Stimulated activated naive B cell treated with anti-CD40 and anti-IgM and Interleukin-4, amounts not matched to agents 10 μg/mL and 1 μg/mL and 100 μg/mL, for 72 hours (primary cell): ENCODE results near the gene PLA2G4E.

Experiments used
- ATAC-seq, 2 donors: fragments of 150-1000 bp; cut with Tn5 transposase; replicated peaks; 2 replicates each; pipeline ENCODE4 v1.10.0; 2021; ENCODE audit warnings: moderate library complexity in 1 of 2
- DNase-seq: peaks from one replicate; pipeline ENCODE4 v3.0.0; 2021
- H3K27ac Mint-ChIP-seq: one replicate; pipeline ENCODE4 v1.8.0; 2022; ENCODE audit warnings: mild to moderate bottlenecking, mixed read lengths
- H3K27me3 Mint-ChIP-seq, 2 donors: one replicate each; pipeline ENCODE4 v1.8.0; 2022; ENCODE audit warnings: mixed read lengths in 2 of 2
- H3K36me3 Mint-ChIP-seq, 2 donors: one replicate each; pipeline ENCODE4 v1.8.0; 2022; ENCODE audit warnings: mixed read lengths in 2 of 2, mild to moderate bottlenecking in 1 of 2
- H3K4me1 Mint-ChIP-seq, 2 donors: one replicate each; pipeline ENCODE4 v1.8.0; 2022; ENCODE audit warnings: mixed read lengths in 2 of 2, mild to moderate bottlenecking in 1 of 2
- H3K4me3 Mint-ChIP-seq, 2 donors: one replicate each; pipeline ENCODE4 v1.8.0; 2022; ENCODE audit warnings: mild to moderate bottlenecking in 2 of 2, mixed read lengths in 2 of 2, moderate library complexity in 1 of 2
- H3K9me3 Mint-ChIP-seq, 2 donors: one replicate each; pipeline ENCODE4 v1.8.0; 2022; ENCODE audit warnings: mixed read lengths in 2 of 2, mild to moderate bottlenecking in 1 of 2

The PLA2G4E gene

DNA sequence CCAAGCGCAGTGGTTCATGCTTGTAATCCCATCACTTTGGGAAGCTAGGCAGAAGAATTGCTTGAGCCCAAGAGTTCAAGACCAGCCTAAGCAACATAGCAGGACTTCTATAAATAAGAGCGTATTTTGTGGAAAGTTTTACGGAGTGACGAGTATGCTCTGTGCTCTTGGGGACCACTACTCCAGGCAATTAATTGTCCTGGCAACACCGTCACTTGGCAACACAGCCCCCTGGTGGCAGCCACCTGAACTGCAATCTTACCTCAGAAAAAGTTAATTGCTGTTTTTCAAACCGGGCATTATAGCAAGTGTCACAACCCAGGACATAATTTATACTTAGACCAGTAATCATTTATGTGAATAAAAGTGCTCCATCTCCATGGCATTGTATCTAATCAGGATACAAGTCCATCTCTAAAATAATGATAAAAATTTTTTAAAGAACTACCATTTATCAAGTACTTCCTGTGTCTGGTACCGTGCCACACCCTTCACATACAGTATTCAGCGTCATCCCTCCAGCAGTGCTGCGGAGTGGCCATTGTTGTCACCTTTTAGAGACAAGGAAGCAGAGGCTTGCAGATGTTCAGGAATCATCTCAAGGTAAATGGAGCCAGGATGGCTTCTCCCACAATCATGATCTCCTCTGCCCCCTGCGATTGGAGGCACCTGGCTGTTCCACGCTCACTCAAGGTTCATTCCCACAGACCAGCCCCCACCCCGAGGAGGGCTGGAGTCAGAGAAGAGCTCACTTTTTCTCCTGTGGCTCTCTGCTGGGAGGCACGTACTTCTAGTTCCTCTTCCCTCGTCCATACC is 39.0 kb upstream of the PLA2G4E start:
- Mint-ChIP-seq H3K9me3 (no peaks in the 10 kb centered on the region), H3K4me1 (peaks cover 8 to 10% of the 10 kb centered on the region in 2 donors), H3K36me3 (no peaks in the 10 kb centered on the region), H3K27me3 (peaks cover 40 to 45% of the 10 kb centered on the region in 2 donors), H3K4me3 (no peak overlapping the region), H3K27ac (no peak overlapping the region)
- DNase-seq (no peak), ATAC-seq (peak; percentile 31 to 43)

- H3K27me3 Mint-ChIP-seq = peaks cover 37 to 39% of the 10 kb centered on the region in 2 donors
- peaks cover 8 to 10% of the 10 kb centered on the region in 2 donors for H3K4me1 Mint-ChIP-seq
- DNase-seq (no peak), ATAC-seq (no peak)
- H3K9me3 Mint-ChIP-seq = no peaks in the 10 kb centered on the region
- no peaks in the 10 kb centered on the region for H3K36me3 Mint-ChIP-seq
- no peak overlapping the region for H3K27ac Mint-ChIP-seq
- H3K4me3 Mint-ChIP-seq = no peak overlapping the region
Measured at GRCh38 chr15:42058791-42059190, 37.9 kb upstream of the PLA2G4E start.

GRCh38 chr15:42057799-42058646 is 37.2 kb upstream of the PLA2G4E start:
- Mint-ChIP-seq H3K27ac (no peak overlapping the region), H3K4me3 (no peak overlapping the region), H3K9me3 (no peaks in the 10 kb centered on the region), H3K27me3 (peaks cover 32 to 37% of the 10 kb centered on the region in 2 donors), H3K4me1 (peaks cover 8 to 10% of the 10 kb centered on the region in 2 donors), H3K36me3 (no peaks in the 10 kb centered on the region)
- ATAC-seq (no peak), DNase-seq (no peak)

DNA sequence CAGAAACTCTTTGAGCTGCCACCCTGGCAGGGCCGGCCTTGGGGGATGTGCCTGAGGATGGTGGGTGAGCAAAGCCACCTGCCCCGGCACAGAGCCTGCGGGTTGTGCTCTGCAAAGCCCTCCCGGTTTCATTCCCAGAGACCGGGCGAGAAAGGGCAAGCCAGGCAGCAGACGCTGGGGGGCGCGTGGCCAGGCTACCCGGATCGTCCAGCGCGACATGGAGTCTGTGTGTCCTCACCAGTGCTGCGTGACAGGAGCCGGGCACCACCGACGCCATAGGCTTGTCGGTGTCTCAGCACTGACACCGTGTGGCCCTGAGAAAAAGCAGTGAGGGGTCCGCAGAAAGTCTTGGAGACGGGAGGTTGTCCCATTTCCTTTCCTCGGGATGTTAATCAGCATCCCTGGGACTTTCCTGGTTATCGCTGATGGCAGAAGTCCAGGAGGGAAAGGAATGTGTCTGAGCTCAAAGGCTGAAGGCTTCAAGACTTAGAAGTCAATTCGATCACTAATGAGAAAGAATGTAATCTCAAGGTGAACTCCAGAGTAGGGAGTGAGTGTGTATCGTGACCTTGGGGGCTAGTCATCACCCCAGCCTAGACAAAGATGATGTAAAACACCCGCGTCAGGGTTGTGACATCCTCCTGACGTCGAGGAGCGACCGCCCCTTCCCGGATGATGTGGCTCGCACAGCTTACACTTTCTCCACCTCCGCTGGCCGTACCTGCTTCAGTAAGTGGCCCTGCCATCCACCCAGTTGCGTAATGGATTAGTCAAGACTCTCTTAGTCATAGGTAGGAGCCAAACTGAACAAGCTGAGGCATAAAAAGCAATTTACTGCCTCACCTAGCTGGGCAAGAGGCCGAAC is 36.3 kb upstream of the PLA2G4E start:
- DNase-seq (peak; percentile 35), ATAC-seq (peak; percentile 87 to 93)
- peak overlapping the region; percentile 27 for H3K27ac Mint-ChIP-seq
- H3K27me3 Mint-ChIP-seq = peaks cover 31 to 39% of the 10 kb centered on the region in 2 donors
- no peaks in the 10 kb centered on the region for H3K9me3 Mint-ChIP-seq
- peaks cover 8 to 10% of the 10 kb centered on the region in 2 donors for H3K4me1 Mint-ChIP-seq
- H3K4me3 Mint-ChIP-seq = peak overlapping the region; percentile 46 to 76
- H3K36me3 Mint-ChIP-seq = no peaks in the 10 kb centered on the region

DNA sequence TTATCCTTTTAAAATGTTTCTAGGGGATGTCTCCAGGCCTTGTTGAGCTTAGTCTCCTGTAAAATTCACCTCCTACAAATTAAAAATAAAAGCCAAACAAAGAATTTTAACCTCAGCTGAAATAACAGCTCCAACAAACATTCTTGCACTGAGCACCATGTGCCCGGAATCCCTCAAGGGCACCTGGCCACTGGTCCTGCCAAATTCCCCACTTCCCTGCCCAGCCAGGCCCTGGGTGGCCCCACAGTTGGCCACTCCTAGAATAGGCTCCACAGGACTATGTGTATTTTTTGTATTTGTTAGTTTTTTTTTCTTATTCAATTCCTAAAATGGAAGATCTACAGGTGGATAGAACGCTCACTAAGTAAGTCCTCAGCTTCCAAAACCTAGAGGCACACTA is 33.1 kb upstream of the PLA2G4E start:
- peaks cover 30 to 39% of the 10 kb centered on the region in 2 donors for H3K27me3 Mint-ChIP-seq
- DNase-seq (no peak), ATAC-seq (no peak)
- H3K27ac Mint-ChIP-seq = no peak overlapping the region
- H3K4me1 Mint-ChIP-seq = peaks cover 8 to 10% of the 10 kb centered on the region in 2 donors
- H3K4me3 Mint-ChIP-seq = no peak overlapping the region
- no peaks in the 10 kb centered on the region for H3K9me3 Mint-ChIP-seq
- H3K36me3 Mint-ChIP-seq = no peaks in the 10 kb centered on the region

- Mint-ChIP-seq H3K36me3 (no peaks in the 10 kb centered on the region), H3K9me3 (no peaks in the 10 kb centered on the region), H3K4me3 (no peak overlapping the region), H3K4me1 (peaks cover 8 to 10% of the 10 kb centered on the region in 2 donors), H3K27me3 (peaks cover 28 to 34% of the 10 kb centered on the region in 2 donors), H3K27ac (no peak overlapping the region)
- ATAC-seq (no peak), DNase-seq (no peak)
Measured at GRCh38 chr15:42053010-42053409, 32.2 kb upstream of the PLA2G4E start.

DNA sequence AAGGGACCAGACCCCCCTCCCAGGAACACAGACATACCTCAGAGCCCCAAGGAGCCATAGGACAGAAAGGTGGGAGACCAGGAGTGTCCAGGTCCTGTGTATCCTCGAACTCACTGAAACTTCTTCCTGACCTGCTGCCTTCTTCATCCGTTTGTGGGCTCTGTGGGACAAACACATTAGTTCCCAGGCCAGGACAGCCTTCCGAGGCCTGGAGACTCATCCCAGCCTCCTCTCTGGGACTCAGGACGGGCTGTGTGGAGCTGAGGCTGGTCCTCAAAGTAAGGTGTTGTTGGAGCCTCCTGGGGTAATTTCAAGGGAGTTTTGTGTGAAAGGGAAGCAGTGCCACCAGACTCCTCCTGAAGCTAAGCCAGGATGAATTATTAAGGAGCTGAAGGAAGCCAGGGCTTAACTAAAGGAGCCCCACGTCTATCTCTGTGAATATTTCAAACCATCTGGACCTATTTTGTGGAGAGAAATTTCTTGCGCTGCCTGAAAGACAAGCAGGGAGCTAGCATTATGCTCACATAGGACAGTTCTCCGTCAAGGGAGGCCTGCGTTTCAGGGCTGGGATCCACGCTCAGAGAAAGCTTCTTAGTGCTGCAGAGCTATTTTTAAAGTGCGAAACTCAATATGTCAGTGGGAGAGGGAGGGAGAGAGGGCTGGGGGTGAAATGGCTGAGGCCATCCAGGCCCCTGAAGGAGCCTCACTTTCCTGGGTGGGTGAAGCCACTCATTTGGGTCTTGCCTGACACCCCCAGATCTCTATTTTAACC is 29.8 kb upstream of the PLA2G4E start:
- no peaks in the 10 kb centered on the region for H3K9me3 Mint-ChIP-seq
- DNase-seq (no peak), ATAC-seq (no peak)
- H3K4me3 Mint-ChIP-seq = no peak overlapping the region
- no peaks in the 10 kb centered on the region for H3K4me1 Mint-ChIP-seq
- H3K27ac Mint-ChIP-seq = no peak overlapping the region
- peaks cover 8 to 20% of the 10 kb centered on the region in 2 donors for H3K27me3 Mint-ChIP-seq
- H3K36me3 Mint-ChIP-seq = no peaks in the 10 kb centered on the region

DNA sequence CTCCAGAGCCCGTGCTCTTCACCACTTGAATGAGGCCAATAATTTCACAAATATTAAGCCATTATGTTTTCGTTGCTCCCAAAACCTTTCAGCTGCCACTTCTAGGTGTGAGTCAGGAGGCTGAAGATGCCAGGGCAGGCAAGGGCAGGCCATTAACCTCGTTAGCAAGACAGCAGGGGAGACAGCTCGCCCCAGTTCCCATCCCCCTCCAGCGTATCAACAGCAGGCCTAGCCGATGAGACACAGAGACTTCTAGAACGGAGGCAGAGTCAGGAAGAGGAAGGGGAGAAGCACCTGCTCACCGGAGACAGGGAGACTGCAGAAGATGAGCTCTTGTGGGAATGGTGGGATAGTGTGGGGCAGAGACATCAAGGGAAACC is 28.0 kb upstream of the PLA2G4E start:
- H3K27me3 Mint-ChIP-seq = peaks cover 15 to 25% of the 10 kb centered on the region in 2 donors
- no peak for ATAC-seq
- H3K4me3 Mint-ChIP-seq = no peak overlapping the region
- no peak overlapping the region for H3K27ac Mint-ChIP-seq
- H3K4me1 Mint-ChIP-seq = peaks cover 0 to 4% of the 10 kb centered on the region in 2 donors
- no peak for DNase-seq
- no peaks in the 10 kb centered on the region for H3K9me3 Mint-ChIP-seq
- H3K36me3 Mint-ChIP-seq = no peaks in the 10 kb centered on the region

- ATAC-seq = no peak
Measured at GRCh38 chr15:42048080-42048820, 27.4 kb upstream of the PLA2G4E start.

GRCh38 chr15:42046597-42046996 is 25.8 kb upstream of the PLA2G4E start:
- no peak for ATAC-seq
- no peak overlapping the region for H3K27ac Mint-ChIP-seq
- H3K27me3 Mint-ChIP-seq = peaks cover 14 to 15% of the 10 kb centered on the region in 2 donors
- no peak for DNase-seq
- no peaks in the 10 kb centered on the region for H3K9me3 Mint-ChIP-seq
- H3K36me3 Mint-ChIP-seq = no peaks in the 10 kb centered on the region
- no peak overlapping the region for H3K4me3 Mint-ChIP-seq
- peaks cover 0 to 4% of the 10 kb centered on the region in 2 donors for H3K4me1 Mint-ChIP-seq

More at GRCh38 chr15:42048080-42048820, 27.4 kb upstream of the PLA2G4E start:
- Mint-ChIP-seq H3K4me1 (peaks cover 0 to 4% of the 10 kb centered on the region in 2 donors), H3K9me3 (no peaks in the 10 kb centered on the region), H3K4me3 (no peak overlapping the region), H3K27me3 (peaks cover 15 to 19% of the 10 kb centered on the region in 2 donors), H3K36me3 (no peaks in the 10 kb centered on the region), H3K27ac (no peak overlapping the region)
- DNase-seq = no peak

GRCh38 chr15:42045211-42045615 is 24.4 kb upstream of the PLA2G4E start:
- Mint-ChIP-seq H3K27me3 (peaks cover 9 to 14% of the 10 kb centered on the region in 2 donors), H3K36me3 (no peaks in the 10 kb centered on the region), H3K4me3 (no peak overlapping the region), H3K27ac (no peak overlapping the region), H3K9me3 (no peaks in the 10 kb centered on the region), H3K4me1 (peaks cover 0 to 4% of the 10 kb centered on the region in 2 donors)
- no peak for ATAC-seq
- no peak for DNase-seq

- Mint-ChIP-seq H3K27me3 (peaks cover 9 to 14% of the 10 kb centered on the region in 2 donors), H3K27ac (peak overlapping the region; percentile 78), H3K4me3 (no peak overlapping the region), H3K4me1 (peaks cover 0 to 4% of the 10 kb centered on the region in 2 donors), H3K36me3 (no peaks in the 10 kb centered on the region), H3K9me3 (no peaks in the 10 kb centered on the region)
- no peak for DNase-seq
- no peak for ATAC-seq
Measured at GRCh38 chr15:42042602-42043400, 22.0 kb upstream of the PLA2G4E start.
